Hematopoietic multipotent progenitor cell treated with erythropoietin and hydrocortisone succinate and interleukin-3 and kit ligand, for 6 days (in vitro differentiated cells): ENCODE data around the gene ZNF334.

Source experiments
- DNase-seq: peaks from one replicate; pipeline ENCODE4 v3.0.0-alpha.2; 2015

Gene ZNF334

GRCh38 chr20:46484954-46485353, 28.4 kb downstream of the ZNF334 start:
- DNase-seq = no peak

DNA sequence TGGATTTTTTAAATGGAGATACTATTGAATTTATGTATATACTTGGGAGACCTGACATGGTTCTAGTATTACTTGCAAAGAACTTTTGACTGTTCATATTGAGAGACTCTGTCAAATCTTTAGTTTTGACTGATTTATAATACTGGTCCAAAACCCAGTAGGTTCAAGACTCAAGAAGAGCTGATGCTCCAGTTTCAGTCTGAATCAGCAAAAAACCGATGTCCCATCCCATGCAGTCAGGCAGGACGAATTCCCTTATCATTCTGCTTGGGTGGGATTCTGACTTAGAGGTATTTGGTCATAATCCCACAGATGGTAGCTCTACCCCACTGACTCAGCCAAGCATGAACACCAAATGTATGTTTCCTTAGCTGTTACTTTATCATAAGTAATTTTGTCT, 29.5 kb downstream of the ZNF334 start:
- DNase-seq = no peak

GRCh38 chr20:46482864-46483263, 30.5 kb downstream of the ZNF334 start:
- no peak for DNase-seq

DNA sequence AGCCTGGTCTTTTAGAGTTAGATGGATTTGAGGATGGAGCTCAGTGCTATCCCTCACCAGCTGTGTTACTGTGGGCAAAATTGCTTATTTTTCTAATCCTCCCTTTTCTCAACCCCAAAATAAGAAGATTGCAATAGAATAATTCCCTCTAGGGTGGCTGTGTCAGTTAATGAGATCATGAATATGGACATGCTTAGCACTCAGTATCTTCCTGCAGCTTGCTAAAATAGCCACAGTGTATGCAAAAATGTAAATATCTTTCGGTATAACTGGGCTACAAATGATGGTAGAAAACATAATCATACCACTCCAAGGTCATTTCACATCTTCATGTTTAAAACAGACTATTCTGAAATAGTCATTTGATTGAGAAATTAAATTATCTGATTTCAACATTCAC, 35.7 kb downstream of the ZNF334 start:
- DNase-seq = no peak

GRCh38 chr20:46477225-46477624, 36.1 kb downstream of the ZNF334 start:
- no peak for DNase-seq

GRCh38 chr20:46468508-46468907, 44.9 kb downstream of the ZNF334 start:
- no peak for DNase-seq

DNA sequence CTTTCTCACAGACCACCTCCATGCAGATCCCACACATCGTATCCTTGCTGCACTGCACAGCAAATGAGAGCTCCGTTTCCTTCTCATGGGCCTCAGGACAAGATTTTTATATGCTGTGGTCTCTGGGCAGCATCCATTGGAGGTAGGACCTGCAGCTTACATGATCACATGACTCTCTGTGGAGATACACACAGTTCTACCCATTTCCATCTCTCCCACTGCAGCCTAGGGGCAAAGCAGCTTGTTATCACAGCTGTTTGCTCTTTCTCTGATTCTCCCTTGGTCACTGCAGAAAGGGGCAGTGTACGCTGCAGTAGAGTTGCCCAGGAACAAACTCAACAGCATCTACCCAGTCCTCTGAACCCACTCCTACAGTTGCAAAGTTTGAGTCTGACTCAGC, 48.9 kb downstream of the ZNF334 start:
- DNase-seq = no peak

DNA sequence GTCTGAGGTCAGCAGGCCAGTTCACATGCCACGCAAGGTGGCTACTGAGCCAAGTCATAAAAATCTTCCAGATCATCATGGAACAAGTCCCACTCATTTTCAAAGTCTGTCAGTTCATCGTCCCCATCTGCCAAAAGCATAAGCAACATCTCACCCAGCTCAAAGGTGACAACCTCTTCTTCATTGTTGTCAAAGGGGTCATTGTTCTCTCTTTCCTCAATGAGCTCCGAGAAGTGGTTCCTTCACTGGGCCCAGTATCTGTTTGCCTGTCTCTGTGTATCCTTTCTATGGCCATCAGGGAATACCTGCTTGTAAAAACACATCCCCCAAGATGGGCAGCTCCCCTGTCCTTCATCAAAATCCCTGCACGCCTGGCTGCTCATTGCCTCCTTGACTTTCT, 49.5 kb downstream of the ZNF334 start:
- DNase-seq = no peak

- DNase-seq = no peak
These were observed 51.6 kb downstream of the ZNF334 start for GRCh38 chr20:46461808-46462207.

DNA sequence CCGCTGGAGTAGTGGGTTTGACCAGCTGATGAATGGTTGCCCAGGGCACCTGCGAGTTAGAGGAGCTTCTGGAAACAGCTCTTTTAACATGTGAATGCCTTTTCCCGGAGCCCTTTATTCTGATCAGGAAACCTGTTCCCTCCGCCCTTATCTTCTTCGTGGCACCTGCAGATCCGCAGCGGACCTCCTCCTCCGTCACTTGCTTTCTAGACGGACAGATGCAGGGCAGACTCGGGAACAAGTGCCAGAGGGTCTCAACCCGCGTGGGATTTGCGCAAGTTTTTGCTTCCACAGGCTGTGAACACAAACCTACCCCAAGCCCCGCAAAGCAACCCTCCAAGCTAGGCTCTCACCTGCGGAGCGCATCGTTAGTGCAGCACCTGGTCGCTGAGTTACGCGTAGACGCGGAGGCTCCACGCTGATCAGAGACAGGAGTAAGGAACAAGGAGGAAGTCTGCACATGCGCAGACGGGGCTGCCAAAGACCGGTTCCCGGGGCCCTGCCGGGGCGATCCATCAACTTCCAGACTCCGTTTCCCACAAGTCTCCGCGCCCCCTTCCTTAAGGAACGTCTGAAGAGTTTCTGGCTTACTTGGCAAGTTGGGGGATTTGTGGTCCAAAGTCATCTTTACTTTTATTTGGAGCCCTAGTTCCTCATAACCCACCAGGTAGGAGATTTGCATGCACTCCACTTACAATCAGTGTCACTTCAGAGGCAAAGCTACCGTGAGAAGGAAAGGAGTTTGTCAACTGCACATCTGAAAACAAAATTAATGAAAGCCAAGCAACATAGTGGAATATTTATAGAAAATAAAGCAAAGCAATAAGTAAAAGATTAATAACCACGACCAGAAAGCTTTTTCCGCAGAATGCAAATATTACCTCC, 54.3 kb downstream of the ZNF334 start:
- no peak for DNase-seq

- DNase-seq = no peak
These were observed 56.9 kb downstream of the ZNF334 start for GRCh38 chr20:46456255-46457028.

- no peak for DNase-seq
These were observed 57.6 kb downstream of the ZNF334 start for GRCh38 chr20:46455729-46456128.
